Activated CD8-positive, alpha-beta memory T cell treated with anti-CD3 and anti-CD28 coated beads for 36 hours (primary cell): ENCODE results near the gene LZTR1. TPM values are rescaled to one million over a fixed set of nuclear protein-coding genes. Genes with fewer than 3 reads are reported as not detected.

Experiments used
- total RNA-seq, 2 experiments: library from RNA; stranded (reverse); gene quantifications; one replicate each; pipeline ENCODE4 v1.2.3, GENCODE V29; 2021

The LZTR1 gene
- total RNA-seq, 2 experiments from 2014 or later, result 62.6 to 74.2 TPM

Other genes starting within 250 kb of the LZTR1 start
- gene SERPIND1, start 208.2 kb upstream of the LZTR1 start, total RNA-seq, result not detected
- gene PI4KA, start 123.5 kb upstream of the LZTR1 start, total RNA-seq, result 10 to 100 TPM; 57.9 to 59.0 TPM
- gene SNAP29, start 123.3 kb upstream of the LZTR1 start, total RNA-seq, result 10 to 100 TPM; 20.2 to 20.7 TPM
- gene CRKL, start 64.9 kb upstream of the LZTR1 start, total RNA-seq, result 10 to 100 TPM; 85.3 to 86.2 TPM
- under 1 TPM in 1 of 2 experiments, not detected in 1; 0.08 TPM for gene AIFM3, start 15.0 kb upstream of the LZTR1 start, total RNA-seq
- gene THAP7, start 19.8 kb downstream of the LZTR1 start, total RNA-seq, result 10 to 100 TPM; 35.3 to 39.2 TPM
- under 1 TPM; 0.38 to 0.40 TPM for gene P2RX6, start 32.9 kb downstream of the LZTR1 start, total RNA-seq
- gene SLC7A4, start 50.3 kb downstream of the LZTR1 start, total RNA-seq, result under 1 TPM; 0.19 to 0.61 TPM
- gene LRRC74B, start 63.6 kb downstream of the LZTR1 start, total RNA-seq, result not detected